ENCODE measurements around the gene STXBP5L. TPM values are rescaled to one million over a fixed set of nuclear protein-coding genes. Genes with fewer than 3 reads are reported as not detected.

STXBP5L gene
- total and polyA plus RNA-seq, 10 of the 15 experiments (the other 5 are each of a cell fraction or from before 2014, with no cell fraction given), result under 0.01 to 0.08 (median 0.04) TPM; not detected in 6

- ChIA-PET POLR2A (no interaction called here), CTCF (interaction anchor here (0.5 kb wide), 1 partner anchor 44 kb away, joined by 4 read pairs; no protein-coding TSS in a partner anchor), SMC1A (ENCODE audit: uncharacterized antibody, unreplicated experiment) (no interaction called here), RAD21 (ENCODE audit: unreplicated experiment) (no interaction called here)
- no peaks in the 10 kb centered on the region for H3K9me3 ChIP-seq (replicated peaks; ENCODE audit: control insufficient read depth, insufficient read depth, low read length)
- H3K36me3 ChIP-seq (ENCODE audit: control insufficient read depth in 2 of 2, insufficient read depth in 2 of 2, low read length in 1 of 2), result no peaks in the 10 kb centered on the region
- no peaks in the 10 kb centered on the region for H3K79me2 ChIP-seq (ENCODE audit: control insufficient read depth, insufficient read depth, low read length)
- DNase-seq (ENCODE audit: low read depth, low spot score), result no peak
- FAIRE-seq, result no peak
- no peak overlapping the region for H3K4me3 ChIP-seq
- H3K27ac ChIP-seq (ENCODE audit: control insufficient read depth, insufficient read depth), result no peak overlapping the region
- H2AFZ ChIP-seq (ENCODE audit: control insufficient read depth, low read depth, low read length), result no peak overlapping the region
- intact Hi-C loops (cut with micrococcal nuclease; ENCODE audit: unreplicated experiment), result no loop called here
- in situ Hi-C loops (cut with MboI), result no loop called here
- no peak overlapping the region for H3K4me2 ChIP-seq (ENCODE audit: control insufficient read depth, insufficient read depth)
- peaks cover 3 to 7% of the 10 kb centered on the region in 2 experiments; a peak in 2 of 4 replicates for H3K27me3 ChIP-seq (replicated peaks in 1 of 2; ENCODE audit: control insufficient read depth in 2 of 2, insufficient read depth in 2 of 2, low read length in 1 of 2)
- H4K20me1 ChIP-seq (ENCODE audit: control insufficient read depth, insufficient read depth), result no peaks in the 10 kb centered on the region
- WGBS (ENCODE audit: insufficient coverage, insufficient replicate concordance, low lambda C conversion rate, missing lambda C conversion rate), result 6% methylated on average over 17 of the region's 26 CpGs
- no peaks in the 10 kb centered on the region for H3K4me1 ChIP-seq (ENCODE audit: control insufficient read depth, insufficient read depth, low read length)
- no peak overlapping the region for H3K9ac ChIP-seq (ENCODE audit: control insufficient read depth, insufficient read depth, low read length)
- ATAC-seq, result no peak
- no TSS peak for BruUV-seq (replicated peaks)
- TF ChIP-seq NR2C2 (IDR thresholded peaks at IDR 0.05; ENCODE audit: borderline replicate concordance, control insufficient read depth, insufficient read length, low read depth) (no peak), ZNF217 (IDR thresholded peaks at IDR 0.05) (no peak), BCL11A (IDR thresholded peaks at IDR 0.05; ENCODE audit: low read depth, low read length) (no peak), NFXL1 (IDR thresholded peaks at IDR 0.05; ENCODE audit: borderline replicate concordance) (no peak), MLLT1 (IDR thresholded peaks at IDR 0.05) (no peak), ZBTB11 (CRISPR knock-in tag; IDR thresholded peaks at IDR 0.05) (no peak), EZH2 (IDR thresholded peaks at IDR 0.05; ENCODE audit: borderline replicate concordance, control insufficient read depth, low read depth, low read length) (no peak), SPI1 (IDR thresholded peaks at IDR 0.05; ENCODE audit: borderline replicate concordance, insufficient read depth, low read depth, low read length) (no peak), CEBPB (IDR thresholded peaks at IDR 0.05; ENCODE audit: borderline replicate concordance in 1 of 2, low read depth in 2 of 2, low read length in 2 of 2) (no peak), LARP7 (IDR thresholded peaks at IDR 0.05) (no peak), BCLAF1 (IDR thresholded peaks at IDR 0.05) (no peak), KAT2A (conservative IDR thresholded peaks at IDR 0.05; ENCODE audit: control insufficient read depth, low read depth, low read length) (no peak), RELB (IDR thresholded peaks at IDR 0.05; ENCODE audit: low read depth) (no peak)
Measured at GRCh38 chr3:120908795-120909601, 993 bp downstream of the STXBP5L start.
